Ishikawa (cell line): Measurements from ENCODE around the gene ISCA2.

ENCODE experiments used
- CEBPB ChIP-seq: IDR thresholded peaks from 2 replicates; pipeline ENCODE4 v1.6.1; 2012
- CREB1 ChIP-seq: IDR thresholded peaks from 2 replicates; pipeline ENCODE4 v1.6.1; 2012; ENCODE audit warnings: low read depth
- EP300 ChIP-seq: IDR thresholded peaks from 2 replicates; pipeline ENCODE4 v1.6.1; 2012; ENCODE audit warnings: borderline replicate concordance
- FOXM1 ChIP-seq: IDR thresholded peaks from 2 replicates; pipeline ENCODE4 v1.6.1; 2012; ENCODE audit warnings: low read depth, borderline replicate concordance
- MAX ChIP-seq: IDR thresholded peaks from 2 replicates; pipeline ENCODE4 v1.6.1; 2012
- RAD21 ChIP-seq: IDR thresholded peaks from 2 replicates; pipeline ENCODE4 v1.6.1; 2012; ENCODE audit warnings: low read depth
- TCF12 ChIP-seq: IDR thresholded peaks from 2 replicates; pipeline ENCODE4 v1.6.1; 2012; ENCODE audit warnings: low read depth
- YY1 ChIP-seq: IDR thresholded peaks from 2 replicates; pipeline ENCODE4 v1.6.1; 2012; ENCODE audit warnings: low read depth
- ZBTB7A ChIP-seq: IDR thresholded peaks from 2 replicates; pipeline ENCODE4 v1.6.1; 2012; ENCODE audit warnings: low read depth
- TF ChIP-seq, protein P1 (sequence below): IDR thresholded peaks from 2 replicates; pipeline ENCODE4 v1.6.1; 2012
- TF ChIP-seq, protein P2 (sequence below): IDR thresholded peaks from 2 replicates; pipeline ENCODE4 v1.6.1; 2012; ENCODE audit warnings: low read depth, mild to moderate bottlenecking

DNA sequence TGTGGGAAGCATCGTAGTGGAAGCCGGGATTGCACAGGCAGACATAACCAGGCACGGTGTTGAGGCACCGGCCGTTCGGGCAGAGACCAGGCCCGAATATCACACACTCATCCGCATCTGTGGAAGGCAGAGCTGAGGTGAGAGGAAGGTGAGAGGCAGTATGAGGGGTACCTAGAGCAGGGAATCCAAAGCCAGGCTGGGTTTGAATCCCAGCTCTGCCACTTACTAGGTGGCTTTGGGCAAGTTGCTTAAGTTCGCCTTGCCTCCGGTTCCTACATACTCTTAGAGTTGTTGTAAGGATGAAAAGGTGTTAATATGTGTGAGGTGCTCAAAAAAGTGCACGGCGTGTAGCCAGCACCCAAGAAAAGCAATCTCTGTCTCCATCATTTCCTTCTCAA, 10.4 kb downstream of the ISCA2 start:
- TF ChIP-seq EP300 (no peak), RAD21 (no peak), YY1 (no peak), CREB1 (no peak), CEBPB (no peak), MAX (no peak), ZBTB7A (no peak), TCF12 (no peak), FOXM1 (no peak)
- TF ChIP-seq, protein P1, sequence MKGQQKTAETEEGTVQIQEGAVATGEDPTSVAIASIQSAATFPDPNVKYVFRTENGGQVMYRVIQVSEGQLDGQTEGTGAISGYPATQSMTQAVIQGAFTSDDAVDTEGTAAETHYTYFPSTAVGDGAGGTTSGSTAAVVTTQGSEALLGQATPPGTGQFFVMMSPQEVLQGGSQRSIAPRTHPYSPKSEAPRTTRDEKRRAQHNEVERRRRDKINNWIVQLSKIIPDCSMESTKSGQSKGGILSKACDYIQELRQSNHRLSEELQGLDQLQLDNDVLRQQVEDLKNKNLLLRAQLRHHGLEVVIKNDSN = no peak
- TF ChIP-seq, protein P2, sequence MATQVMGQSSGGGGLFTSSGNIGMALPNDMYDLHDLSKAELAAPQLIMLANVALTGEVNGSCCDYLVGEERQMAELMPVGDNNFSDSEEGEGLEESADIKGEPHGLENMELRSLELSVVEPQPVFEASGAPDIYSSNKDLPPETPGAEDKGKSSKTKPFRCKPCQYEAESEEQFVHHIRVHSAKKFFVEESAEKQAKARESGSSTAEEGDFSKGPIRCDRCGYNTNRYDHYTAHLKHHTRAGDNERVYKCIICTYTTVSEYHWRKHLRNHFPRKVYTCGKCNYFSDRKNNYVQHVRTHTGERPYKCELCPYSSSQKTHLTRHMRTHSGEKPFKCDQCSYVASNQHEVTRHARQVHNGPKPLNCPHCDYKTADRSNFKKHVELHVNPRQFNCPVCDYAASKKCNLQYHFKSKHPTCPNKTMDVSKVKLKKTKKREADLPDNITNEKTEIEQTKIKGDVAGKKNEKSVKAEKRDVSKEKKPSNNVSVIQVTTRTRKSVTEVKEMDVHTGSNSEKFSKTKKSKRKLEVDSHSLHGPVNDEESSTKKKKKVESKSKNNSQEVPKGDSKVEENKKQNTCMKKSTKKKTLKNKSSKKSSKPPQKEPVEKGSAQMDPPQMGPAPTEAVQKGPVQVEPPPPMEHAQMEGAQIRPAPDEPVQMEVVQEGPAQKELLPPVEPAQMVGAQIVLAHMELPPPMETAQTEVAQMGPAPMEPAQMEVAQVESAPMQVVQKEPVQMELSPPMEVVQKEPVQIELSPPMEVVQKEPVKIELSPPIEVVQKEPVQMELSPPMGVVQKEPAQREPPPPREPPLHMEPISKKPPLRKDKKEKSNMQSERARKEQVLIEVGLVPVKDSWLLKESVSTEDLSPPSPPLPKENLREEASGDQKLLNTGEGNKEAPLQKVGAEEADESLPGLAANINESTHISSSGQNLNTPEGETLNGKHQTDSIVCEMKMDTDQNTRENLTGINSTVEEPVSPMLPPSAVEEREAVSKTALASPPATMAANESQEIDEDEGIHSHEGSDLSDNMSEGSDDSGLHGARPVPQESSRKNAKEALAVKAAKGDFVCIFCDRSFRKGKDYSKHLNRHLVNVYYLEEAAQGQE = no peak
